ENCODE results near the gene SLC6A18.
"Not testable (repeated sequence)": the region's sequence is repeated elsewhere in the genome, so short reads cannot be mapped to it uniquely, and the experiment has no call there.

The SLC6A18 gene

DNA sequence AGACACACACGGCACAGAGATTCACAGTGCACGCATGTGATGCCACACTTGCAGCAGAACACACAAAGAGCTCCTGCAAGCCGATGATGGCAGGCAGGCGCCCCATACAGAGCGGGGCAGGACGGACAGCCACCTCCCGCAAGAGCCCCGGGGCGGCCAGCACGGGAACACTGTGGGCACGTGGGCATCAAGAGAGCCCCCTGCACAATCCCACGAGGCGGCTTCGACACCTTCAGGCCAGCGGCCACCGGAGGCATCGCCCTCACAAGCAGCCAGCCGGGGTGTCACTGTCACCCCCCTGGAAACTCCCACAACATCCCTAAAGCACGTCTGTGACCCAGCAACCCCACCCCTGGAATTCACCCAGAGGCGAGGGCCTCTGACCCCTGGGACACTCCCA, 51.7 kb downstream of the SLC6A18 start:
- DNase-seq (ENCODE audit: low spot score) = no peak

- no peak for DNase-seq (ENCODE audit: low spot score)
Measured at GRCh38 chr5:1277331-1277730, 52.1 kb downstream of the SLC6A18 start.

GRCh38 chr5:1277781-1278180, 52.6 kb downstream of the SLC6A18 start:
- DNase-seq (ENCODE audit: low spot score) = no peak

GRCh38 chr5:1278216-1278615, 53.0 kb downstream of the SLC6A18 start:
- DNase-seq (ENCODE audit: low spot score) = no peak

GRCh38 chr5:1278656-1279442, 53.7 kb downstream of the SLC6A18 start:
- DNase-seq (ENCODE audit: low spot score) = no peak

- DNase-seq (ENCODE audit: low spot score) = no peak
Measured at GRCh38 chr5:1279443-1280151, 54.4 kb downstream of the SLC6A18 start.

DNA sequence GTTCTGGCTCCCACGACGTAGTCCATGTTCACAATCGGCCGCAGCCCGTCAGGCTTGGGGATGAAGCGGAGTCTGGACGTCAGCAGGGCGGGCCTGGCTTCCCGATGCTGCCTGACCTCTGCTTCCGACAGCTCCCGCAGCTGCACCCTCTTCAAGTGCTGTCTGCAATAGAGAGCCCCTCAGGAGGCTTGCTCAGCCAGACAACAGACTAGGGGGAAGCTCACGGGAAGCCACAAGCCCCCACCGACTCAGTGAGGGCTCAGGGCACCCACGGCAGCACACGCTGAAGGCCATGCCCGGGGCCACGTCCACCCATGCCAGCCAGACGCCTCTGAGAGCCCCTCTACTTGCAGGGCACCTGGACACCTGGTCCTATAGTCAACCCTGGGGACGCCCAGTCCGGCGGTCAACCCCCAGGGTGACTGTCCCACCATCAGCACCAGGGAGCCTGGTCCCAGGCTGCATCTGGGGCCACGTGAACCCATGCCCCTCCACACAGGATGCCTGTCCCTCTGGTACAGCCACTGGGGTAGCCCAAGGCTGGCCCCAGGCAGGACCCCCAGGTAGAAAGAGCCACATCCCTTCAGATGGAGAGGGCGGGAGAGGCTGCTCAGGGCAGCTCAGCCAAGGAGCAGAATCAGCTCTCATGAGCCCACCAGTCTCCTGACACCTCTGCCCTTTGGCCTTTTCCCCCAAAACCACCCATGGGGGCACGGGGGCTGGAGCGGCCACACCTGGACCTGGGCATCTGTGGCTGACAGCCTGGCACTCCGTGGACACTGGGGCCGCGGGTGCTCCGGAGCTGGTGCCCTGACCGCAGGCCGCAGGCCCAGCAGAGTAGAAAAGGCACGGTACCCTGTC, 55.2 kb downstream of the SLC6A18 start:
- DNase-seq (ENCODE audit: low spot score) = no peak

- no peak for DNase-seq (ENCODE audit: low spot score)
Measured at GRCh38 chr5:1281038-1281882, 56.1 kb downstream of the SLC6A18 start.

GRCh38 chr5:1282131-1282992, 57.2 kb downstream of the SLC6A18 start:
- no peak for DNase-seq (ENCODE audit: low spot score)

DNA sequence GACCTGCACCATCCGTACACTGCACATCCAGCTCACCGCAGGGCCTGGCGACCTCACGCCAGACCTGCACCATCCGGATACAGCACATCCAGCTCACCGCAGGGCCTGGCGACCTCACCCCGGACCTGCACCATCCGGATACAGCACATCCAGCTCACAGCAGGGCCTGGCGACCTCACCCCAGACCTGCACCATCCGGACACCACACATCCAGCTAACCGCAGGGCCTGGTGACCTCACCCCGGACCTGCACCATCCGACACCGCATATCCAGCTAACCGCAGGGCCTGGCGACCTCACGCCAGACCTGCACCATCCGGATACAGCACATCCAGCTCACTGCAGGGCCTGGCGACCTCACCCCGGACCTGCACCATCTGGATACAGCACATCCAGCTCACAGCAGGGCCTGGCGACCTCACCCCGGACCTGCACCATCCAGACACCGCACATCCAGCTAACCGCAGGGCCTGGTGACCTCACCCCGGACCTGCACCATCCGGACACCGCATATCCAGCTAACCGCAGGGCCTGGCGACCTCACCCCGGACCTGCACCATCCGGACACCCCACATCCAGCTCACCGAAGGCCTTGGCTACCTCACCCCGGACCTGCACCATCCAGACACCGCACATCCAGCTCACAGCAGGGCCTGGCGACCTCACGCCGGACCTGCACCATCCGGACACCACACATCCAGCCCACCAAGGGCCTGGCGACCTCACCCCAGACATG, 58.0 kb downstream of the SLC6A18 start:
- not testable (repeated sequence) for DNase-seq (ENCODE audit: low spot score)

DNA sequence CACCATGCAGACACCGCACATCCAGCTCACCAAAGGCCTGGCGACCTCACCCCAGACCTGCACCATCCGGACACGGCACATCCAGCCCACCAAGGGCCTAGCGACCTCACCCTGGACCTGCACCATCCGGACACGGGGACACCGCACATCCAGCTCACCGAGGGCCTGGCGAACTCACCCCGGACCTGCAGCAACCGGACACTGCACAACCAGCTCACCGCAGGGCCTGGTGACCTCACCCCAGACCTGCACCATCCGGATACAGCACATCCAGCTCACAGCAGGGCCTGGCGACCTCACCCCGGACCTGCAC, 58.5 kb downstream of the SLC6A18 start:
- DNase-seq (ENCODE audit: low spot score) = not testable (repeated sequence)

- DNase-seq (ENCODE audit: low spot score) = not testable (repeated sequence)
Measured at GRCh38 chr5:1284336-1284970, 59.3 kb downstream of the SLC6A18 start.

DNA sequence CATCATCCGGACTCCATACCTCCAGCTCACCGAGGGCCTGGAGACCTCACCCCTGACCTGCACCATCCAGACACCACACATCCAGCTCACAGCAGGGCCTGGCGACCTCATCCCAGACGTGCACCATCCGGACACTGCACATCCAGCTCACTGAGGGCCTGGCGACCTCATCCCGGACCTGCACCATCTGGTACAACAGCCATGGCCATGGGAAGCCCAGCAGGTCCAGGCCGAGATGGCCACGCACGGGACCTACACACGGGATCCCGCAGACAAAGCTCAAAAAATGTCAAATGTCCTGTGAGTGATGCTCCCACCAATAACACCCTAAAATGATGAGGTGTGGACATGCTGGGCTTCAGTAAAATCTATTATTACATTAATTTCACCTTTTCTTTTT, 60.0 kb downstream of the SLC6A18 start:
- DNase-seq (ENCODE audit: low spot score) = no peak

- DNase-seq (ENCODE audit: low spot score) = no peak
Measured at GRCh38 chr5:1285883-1286291, 60.7 kb downstream of the SLC6A18 start.

DNA sequence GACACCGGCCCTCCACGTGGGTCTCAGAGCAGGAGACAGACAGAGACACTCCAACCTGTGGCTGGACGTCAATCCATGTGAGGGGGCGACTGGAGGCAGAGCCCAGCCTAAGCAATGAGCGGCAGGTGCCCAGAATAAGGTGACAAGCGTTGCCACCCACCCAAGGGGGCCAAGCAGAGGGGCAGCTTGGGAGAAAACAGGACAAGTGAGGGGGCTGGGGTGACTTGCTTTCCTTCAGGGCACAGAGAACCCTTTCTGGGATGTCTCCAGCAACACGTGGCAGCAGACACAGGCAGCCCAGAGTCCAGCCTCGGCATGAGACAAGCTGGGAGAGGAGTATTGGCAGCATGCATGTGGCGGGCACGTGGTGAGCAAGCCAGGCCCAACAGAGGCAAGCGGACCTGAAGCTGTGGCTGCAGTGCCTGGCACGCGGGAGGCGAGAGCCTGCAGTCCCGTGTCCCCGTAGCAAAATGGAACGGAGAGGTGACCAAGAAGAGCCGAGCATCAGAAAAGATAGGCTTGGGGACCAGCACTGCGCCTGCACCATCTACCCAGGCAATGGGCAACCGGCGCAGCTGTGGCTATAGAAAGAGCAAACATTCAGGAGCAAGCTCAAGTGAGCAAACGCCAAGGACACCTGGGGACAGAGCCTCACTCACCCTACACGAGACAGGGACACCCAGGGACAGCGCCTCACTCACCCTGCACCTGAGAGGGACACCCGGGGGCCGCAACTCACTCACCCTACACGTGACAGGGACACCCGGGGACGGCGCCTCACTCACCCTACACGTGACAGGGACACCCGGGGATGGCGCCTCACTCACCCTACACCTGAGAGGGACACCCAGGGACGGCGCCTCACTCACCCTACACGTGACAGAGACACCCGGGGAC, 63.5 kb downstream of the SLC6A18 start:
- no peak for DNase-seq (ENCODE audit: low spot score)

GRCh38 chr5:1289559-1289958, 64.4 kb downstream of the SLC6A18 start:
- DNase-seq (ENCODE audit: low spot score) = not testable (repeated sequence)

DNA sequence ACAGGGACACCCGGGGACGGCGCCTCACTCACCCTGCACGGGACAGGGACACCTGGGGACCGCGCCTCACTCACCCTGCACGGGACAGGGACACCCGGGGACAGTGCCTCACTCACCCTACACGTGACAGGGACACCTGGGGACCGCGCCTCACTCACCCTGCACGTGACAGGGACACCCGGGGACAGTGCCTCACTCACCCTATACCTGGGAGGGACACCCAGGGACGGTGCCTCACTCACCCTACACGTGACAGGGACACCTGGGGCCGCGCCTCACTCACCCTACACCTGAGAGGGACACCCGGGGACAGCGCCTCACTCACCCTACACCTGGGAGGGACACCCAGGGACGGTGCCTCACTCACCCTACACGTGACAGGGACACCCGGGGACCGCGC, 65.8 kb downstream of the SLC6A18 start:
- DNase-seq (ENCODE audit: low spot score) = not testable (repeated sequence)

DNA sequence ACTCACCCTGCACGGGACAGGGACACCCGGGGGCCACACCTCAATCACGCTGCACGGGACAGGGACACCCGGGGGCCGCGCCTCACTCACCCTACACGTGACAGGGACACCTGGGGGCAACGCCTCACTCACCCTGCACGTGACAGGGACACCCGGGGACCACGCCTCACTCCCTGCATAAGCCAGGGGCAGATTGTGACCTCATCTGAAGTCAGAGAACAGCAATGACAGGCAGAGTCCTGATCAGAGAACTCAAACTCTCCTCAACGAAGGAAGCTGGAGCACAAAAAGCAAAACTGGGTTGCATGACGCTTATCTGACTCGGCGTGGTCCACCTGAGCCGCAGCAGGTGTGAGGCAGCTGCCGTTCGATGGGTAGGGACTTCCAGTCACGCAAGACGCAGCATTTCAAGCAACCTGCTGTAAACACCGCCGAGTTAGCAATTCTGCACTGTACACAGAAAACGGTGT, 66.5 kb downstream of the SLC6A18 start:
- DNase-seq (ENCODE audit: low spot score) = no peak

Measured in globus pallidus (tissue), 1 donor.